Measurements from ENCODE around the gene PDGFRB.

- TF ChIP-seq CTCF (IDR thresholded peaks at IDR 0.05) (no peak; the same call in 1 of the 2 replicates), SIN3A (IDR thresholded peaks at IDR 0.05; ENCODE audit: borderline replicate concordance, insufficient read depth, low read depth, low read length) (no peak), POLR2AphosphoS5 (IDR thresholded peaks at IDR 0.05; ENCODE audit: low read depth, low read length) (no peak)
- TF ChIP-seq, protein P1, sequence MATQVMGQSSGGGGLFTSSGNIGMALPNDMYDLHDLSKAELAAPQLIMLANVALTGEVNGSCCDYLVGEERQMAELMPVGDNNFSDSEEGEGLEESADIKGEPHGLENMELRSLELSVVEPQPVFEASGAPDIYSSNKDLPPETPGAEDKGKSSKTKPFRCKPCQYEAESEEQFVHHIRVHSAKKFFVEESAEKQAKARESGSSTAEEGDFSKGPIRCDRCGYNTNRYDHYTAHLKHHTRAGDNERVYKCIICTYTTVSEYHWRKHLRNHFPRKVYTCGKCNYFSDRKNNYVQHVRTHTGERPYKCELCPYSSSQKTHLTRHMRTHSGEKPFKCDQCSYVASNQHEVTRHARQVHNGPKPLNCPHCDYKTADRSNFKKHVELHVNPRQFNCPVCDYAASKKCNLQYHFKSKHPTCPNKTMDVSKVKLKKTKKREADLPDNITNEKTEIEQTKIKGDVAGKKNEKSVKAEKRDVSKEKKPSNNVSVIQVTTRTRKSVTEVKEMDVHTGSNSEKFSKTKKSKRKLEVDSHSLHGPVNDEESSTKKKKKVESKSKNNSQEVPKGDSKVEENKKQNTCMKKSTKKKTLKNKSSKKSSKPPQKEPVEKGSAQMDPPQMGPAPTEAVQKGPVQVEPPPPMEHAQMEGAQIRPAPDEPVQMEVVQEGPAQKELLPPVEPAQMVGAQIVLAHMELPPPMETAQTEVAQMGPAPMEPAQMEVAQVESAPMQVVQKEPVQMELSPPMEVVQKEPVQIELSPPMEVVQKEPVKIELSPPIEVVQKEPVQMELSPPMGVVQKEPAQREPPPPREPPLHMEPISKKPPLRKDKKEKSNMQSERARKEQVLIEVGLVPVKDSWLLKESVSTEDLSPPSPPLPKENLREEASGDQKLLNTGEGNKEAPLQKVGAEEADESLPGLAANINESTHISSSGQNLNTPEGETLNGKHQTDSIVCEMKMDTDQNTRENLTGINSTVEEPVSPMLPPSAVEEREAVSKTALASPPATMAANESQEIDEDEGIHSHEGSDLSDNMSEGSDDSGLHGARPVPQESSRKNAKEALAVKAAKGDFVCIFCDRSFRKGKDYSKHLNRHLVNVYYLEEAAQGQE (IDR thresholded peaks at IDR 0.05; ENCODE audit: insufficient read depth in 1 of 2, low read depth in 2 of 2, low read length in 1 of 2): no peak
These were observed 19.9 kb upstream of the PDGFRB start for GRCh38 chr5:150175536-150175935.
